ENCODE data around the gene CDIPT. TPM values are rescaled to one million over a fixed set of nuclear protein-coding genes. Genes with fewer than 3 reads are reported as not detected.

Gene CDIPT
- total and polyA plus RNA-seq, 2 of the 13 experiments (the other 11 are each of a cell fraction or from before 2014, with no cell fraction given): 54.9 to 97.5 TPM

DNA sequence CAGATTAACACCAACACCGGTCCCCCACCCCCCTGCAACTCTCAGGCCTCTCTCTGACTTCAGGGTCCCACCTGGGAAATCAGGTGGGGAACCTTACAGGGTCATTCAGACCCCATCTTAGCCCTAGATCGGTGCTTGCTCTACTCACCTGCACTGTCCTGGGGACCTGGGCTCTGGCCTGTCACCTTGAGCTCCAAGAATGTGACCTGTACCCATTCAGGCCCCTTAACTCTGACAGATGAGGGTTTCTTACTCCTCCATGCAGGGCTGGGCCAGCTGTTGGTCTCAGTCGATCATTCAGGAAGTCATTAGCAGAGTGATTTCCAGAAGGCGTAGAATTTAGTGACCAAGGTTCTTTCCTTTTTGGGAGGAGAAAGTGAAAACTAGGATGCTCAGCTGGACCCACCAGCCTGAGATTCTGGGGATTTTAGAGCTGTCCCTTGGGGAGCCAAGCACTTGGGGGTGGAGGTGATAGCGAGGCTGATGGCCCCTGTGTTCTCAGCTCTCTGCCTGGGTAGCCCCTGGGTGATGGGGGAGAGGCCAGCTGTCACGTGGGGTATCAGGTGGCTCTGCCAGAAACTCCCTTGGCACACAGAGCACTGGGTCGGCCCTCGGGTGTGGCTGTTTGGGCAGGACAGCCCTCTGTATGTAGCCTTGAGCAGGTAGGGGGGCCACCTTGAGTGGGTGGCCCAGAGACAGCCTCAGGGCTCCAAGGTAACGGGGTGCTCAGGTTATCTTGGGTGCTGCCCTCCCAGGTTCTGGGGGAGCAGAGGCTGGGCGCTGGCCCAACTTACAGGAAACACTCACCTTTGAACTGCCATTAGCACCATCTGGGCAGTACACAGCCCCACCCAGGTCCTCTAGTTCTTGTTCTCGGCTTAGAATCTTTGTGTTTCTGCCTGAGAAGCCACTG lies 42.0 kb downstream of the CDIPT start (continued):
- TF ChIP-seq CHD2 (IDR thresholded peaks at IDR 0.05; ENCODE audit: low read depth, low read length) (no peak), ZKSCAN8 (CRISPR knock-in tag; IDR thresholded peaks at IDR 0.05; ENCODE audit: borderline replicate concordance) (no peak), IRF9 (CRISPR knock-in tag; IDR thresholded peaks at IDR 0.05; ENCODE audit: borderline replicate concordance) (no peak), SIX4 (CRISPR knock-in tag; IDR thresholded peaks at IDR 0.05) (no peak), FOXO4 (CRISPR knock-in tag; conservative IDR thresholded peaks at IDR 0.05) (no peak), ZNF883 (CRISPR knock-in tag; IDR thresholded peaks at IDR 0.05; ENCODE audit: not compliant biosample characterization) (no peak), DBP (CRISPR knock-in tag; IDR thresholded peaks at IDR 0.05; ENCODE audit: not compliant biosample characterization) (no peak), NFRKB (IDR thresholded peaks at IDR 0.05) (no peak), ATF5 (CRISPR knock-in tag; IDR thresholded peaks at IDR 0.05; ENCODE audit: low read depth) (no peak), ZNF878 (CRISPR knock-in tag; IDR thresholded peaks at IDR 0.05) (no peak), ZNF569 (CRISPR knock-in tag; IDR thresholded peaks at IDR 0.05; ENCODE audit: borderline replicate concordance) (0 out of 2 replicates have a peak, but pooled peaks have one; percentile 43), EED (CRISPR knock-in tag; IDR thresholded peaks at IDR 0.05) (no peak), ZNF816 (CRISPR knock-in tag; IDR thresholded peaks at IDR 0.05; ENCODE audit: borderline replicate concordance) (no peak), PRDM10 (CRISPR knock-in tag; IDR thresholded peaks at IDR 0.05; ENCODE audit: low read depth) (no peak), SP1 (IDR thresholded peaks at IDR 0.05) (no peak), SP1 (CRISPR knock-in tag; IDR thresholded peaks at IDR 0.05) (no peak), HOXA9 (CRISPR knock-in tag; IDR thresholded peaks at IDR 0.05; ENCODE audit: borderline replicate concordance) (no peak), GABPA (IDR thresholded peaks at IDR 0.05; ENCODE audit: low read depth, low read length) (no peak), GABPA (CRISPR knock-in tag; IDR thresholded peaks at IDR 0.05; ENCODE audit: low read depth) (0 out of 2 replicates have a peak, but pooled peaks have one; percentile 34), KDM5A (IDR thresholded peaks at IDR 0.05; ENCODE audit: borderline replicate concordance, low read length) (no peak)
- TF ChIP-seq, protein P1, sequence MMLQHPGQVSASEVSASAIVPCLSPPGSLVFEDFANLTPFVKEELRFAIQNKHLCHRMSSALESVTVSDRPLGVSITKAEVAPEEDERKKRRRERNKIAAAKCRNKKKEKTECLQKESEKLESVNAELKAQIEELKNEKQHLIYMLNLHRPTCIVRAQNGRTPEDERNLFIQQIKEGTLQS (CRISPR knock-in tag; IDR thresholded peaks at IDR 0.05): no peak
